Neural progenitor cell (in vitro differentiated cells): ENCODE data around the gene TIGD7. TPM values are rescaled to one million over a fixed set of nuclear protein-coding genes. Genes with fewer than 3 reads are reported as not detected.
"Not testable (repeated sequence)": the region's sequence is repeated elsewhere in the genome, so short reads cannot be mapped to it uniquely, and the experiment has no call there.

Experiments
- DNase-seq: peaks from one replicate; pipeline ENCODE4 v3.0.0-alpha.2; 2016; ENCODE audit warnings: low spot score
- H2AFZ ChIP-seq: fragments of 200-600 bp; sonication (generic); replicated peaks from 2 replicates; pipeline ENCODE4 v1.6.1; 2016; ENCODE audit warnings: antibody characterized with exemption
- H3F3A ChIP-seq: fragments of 200-600 bp; sonication (generic); 2 replicates; pipeline ENCODE4 v1.6.1; 2016; ENCODE audit warnings: antibody characterized with exemption, low read depth
- H3K27ac ChIP-seq: fragments of 200-600 bp; sonication (generic); 2 replicates; pipeline ENCODE4 v1.5.1; 2016; ENCODE audit warnings: mild to moderate bottlenecking
- H3K27me3 ChIP-seq: fragments of 200-600 bp; sonication (generic); 2 replicates; pipeline ENCODE4 v1.6.1; 2016; ENCODE audit warnings: mild to moderate bottlenecking, moderate library complexity
- H3K36me3 ChIP-seq: fragments of 200-600 bp; sonication (generic); 2 replicates; pipeline ENCODE4 v1.5.1; 2016
- H3K4me1 ChIP-seq: fragments of 200-600 bp; sonication (generic); 2 replicates; pipeline ENCODE4 v1.6.1; 2016; ENCODE audit warnings: mixed run types
- H3K4me2 ChIP-seq: fragments of 200-600 bp; sonication (generic); 2 replicates; pipeline ENCODE4 v1.6.1; 2016
- H3K4me3 ChIP-seq: fragments of 200-600 bp; sonication (generic); 2 replicates; pipeline ENCODE4 v1.5.1; 2016
- H3K79me2 ChIP-seq: fragments of 200-600 bp; sonication (generic); 2 replicates; pipeline ENCODE4 v1.6.1; 2016; ENCODE audit warnings: low read depth
- H3K9ac ChIP-seq: fragments of 200-600 bp; sonication (generic); 2 replicates; pipeline ENCODE4 v1.6.1; 2016
- H3K9me3 ChIP-seq: fragments of 200-600 bp; sonication (generic); 2 replicates; pipeline ENCODE4 v1.5.1; 2016; ENCODE audit warnings: low read depth
- H4K20me1 ChIP-seq: fragments of 200-600 bp; sonication (generic); 2 replicates; pipeline ENCODE4 v1.6.1; 2016; ENCODE audit warnings: low read depth
- H3K27ac Mint-ChIP-seq: 3 replicates; pipeline ENCODE4 v1.8.0; 2021; ENCODE audit warnings: mixed read lengths
- H3K27me3 Mint-ChIP-seq: 2 replicates; pipeline ENCODE4 v1.8.0; 2022; ENCODE audit warnings: low read depth, mild to moderate bottlenecking, inconsistent platforms, moderate library complexity, mixed read lengths; ENCODE audit not compliant: insufficient read depth
- H3K36me3 Mint-ChIP-seq: 3 replicates; pipeline ENCODE4 v1.8.0; 2021; ENCODE audit warnings: mixed read lengths
- H3K4me1 Mint-ChIP-seq: 3 replicates; pipeline ENCODE4 v1.8.0; 2021; ENCODE audit warnings: mixed read lengths
- H3K4me3 Mint-ChIP-seq: 3 replicates; pipeline ENCODE4 v1.8.0; 2021; ENCODE audit warnings: mild to moderate bottlenecking, moderate library complexity, mixed read lengths
- H3K9me3 Mint-ChIP-seq: 3 replicates; pipeline ENCODE4 v1.8.0; 2020; ENCODE audit warnings: mixed read lengths
- CTCF ChIP-seq: fragments of 200-600 bp; sonication (generic); IDR thresholded peaks from 2 replicates; pipeline ENCODE4 v1.5.1; 2017; ENCODE audit warnings: antibody characterized with exemption, mild to moderate bottlenecking
- EZH2 ChIP-seq: fragments of 200-600 bp; sonication (generic); IDR thresholded peaks from 2 replicates; pipeline ENCODE4 v1.6.1; 2017; ENCODE audit warnings: antibody characterized with exemption, mild to moderate bottlenecking, moderate library complexity
- EZH2phosphoT487 ChIP-seq: fragments of 200-600 bp; sonication (generic); IDR thresholded peaks from 2 replicates; pipeline ENCODE4 v1.6.1; 2017; ENCODE audit warnings: antibody characterized with exemption
- total RNA-seq: library from RNA; depleted of rRNA; stranded (reverse); fragments of >200 nt; gene quantifications from 2 replicates; pipeline ENCODE4 v1.2.3, GENCODE V29; 2015; ENCODE audit warnings: low replicate concordance

The TIGD7 gene
- total RNA-seq, 1 donor from 2014 or later: 10.6 TPM

GRCh38 chr16:3276679-3277078, 28.6 kb downstream of the TIGD7 start:
- Histone ChIP-seq H3F3A (peaks cover 4% of the 10 kb centered on the region), H3K36me3 (no peaks in the 10 kb centered on the region), H3K4me3 (no peak overlapping the region), H2AFZ (no peak overlapping the region), H3K27me3 (peaks cover 24% of the 10 kb centered on the region), H4K20me1 (no peaks in the 10 kb centered on the region), H3K79me2 (no peaks in the 10 kb centered on the region), H3K9ac (no peak overlapping the region), H3K4me2 (no peak overlapping the region), H3K9me3 (no peaks in the 10 kb centered on the region), H3K27ac (no peak overlapping the region), H3K4me1 (no peaks in the 10 kb centered on the region)
- TF ChIP-seq EZH2 (no peak), CTCF (no peak), EZH2phosphoT487 (no peak)
- Mint-ChIP-seq H3K9me3 (peaks cover 3% of the 10 kb centered on the region), H3K4me3 (no peak overlapping the region), H3K27ac (no peak overlapping the region), H3K4me1 (peaks cover 6% of the 10 kb centered on the region), H3K36me3 (no peaks in the 10 kb centered on the region), H3K27me3 (peaks cover 10% of the 10 kb centered on the region)
- DNase-seq: no peak

GRCh38 chr16:3274947-3275346, 30.3 kb downstream of the TIGD7 start:
- no peak for TF ChIP-seq EZH2phosphoT487
- no peak for TF ChIP-seq EZH2
- Mint-ChIP-seq H3K27me3 (peaks cover 6% of the 10 kb centered on the region), H3K36me3 (no peaks in the 10 kb centered on the region)

GRCh38 chr16:3274490-3274889, 30.7 kb downstream of the TIGD7 start:
- Mint-ChIP-seq H3K9me3 (peaks cover 5% of the 10 kb centered on the region), H3K4me1 (peaks cover 6% of the 10 kb centered on the region), H3K36me3 (no peaks in the 10 kb centered on the region), H3K27me3 (peaks cover 6% of the 10 kb centered on the region), H3K4me3 (no peak overlapping the region), H3K27ac (no peak overlapping the region)
- no peak overlapping the region for H3K9ac ChIP-seq
- H3K27me3 ChIP-seq: peaks cover 24% of the 10 kb centered on the region
- TF ChIP-seq CTCF (no peak), EZH2 (no peak), EZH2phosphoT487 (no peak)
- no peak overlapping the region for H3K4me2 ChIP-seq
- peak; percentile 7 for DNase-seq
- H3K9me3 ChIP-seq: no peaks in the 10 kb centered on the region
- H3F3A ChIP-seq: no peaks in the 10 kb centered on the region
- no peak overlapping the region for H3K27ac ChIP-seq
- H3K4me1 ChIP-seq: no peaks in the 10 kb centered on the region
- H3K79me2 ChIP-seq: no peaks in the 10 kb centered on the region
- no peaks in the 10 kb centered on the region for H3K36me3 ChIP-seq
- H3K4me3 ChIP-seq: no peak overlapping the region
- H2AFZ ChIP-seq: no peak overlapping the region
- no peaks in the 10 kb centered on the region for H4K20me1 ChIP-seq

More at GRCh38 chr16:3274947-3275346, 30.3 kb downstream of the TIGD7 start:
- no peaks in the 10 kb centered on the region for H3K9me3 ChIP-seq
- H3K9ac ChIP-seq: no peak overlapping the region
- no peak overlapping the region for H3K27ac ChIP-seq
- no peak overlapping the region for H3K4me2 ChIP-seq
- H3K27me3 ChIP-seq: peaks cover 24% of the 10 kb centered on the region
- H3K4me1 ChIP-seq: no peaks in the 10 kb centered on the region
- H3K79me2 ChIP-seq: no peaks in the 10 kb centered on the region
- Mint-ChIP-seq H3K27ac (no peak overlapping the region), H3K4me1 (peaks cover 6% of the 10 kb centered on the region), H3K4me3 (peak overlapping the region; percentile 24), H3K9me3 (peaks cover 5% of the 10 kb centered on the region)
- H2AFZ ChIP-seq: no peak overlapping the region
- no peaks in the 10 kb centered on the region for H4K20me1 ChIP-seq
- H3K36me3 ChIP-seq: no peaks in the 10 kb centered on the region
- H3K4me3 ChIP-seq: no peak overlapping the region
- DNase-seq: no peak
- no peaks in the 10 kb centered on the region for H3F3A ChIP-seq

- H3K4me3 Mint-ChIP-seq, H3K9me3 Mint-ChIP-seq, H3F3A ChIP-seq, H3K36me3 ChIP-seq, H3K27me3 ChIP-seq, H3K4me1 ChIP-seq, H3K36me3 Mint-ChIP-seq, H3K79me2 ChIP-seq, H3K27ac Mint-ChIP-seq, H3K9ac ChIP-seq, H3K4me3 ChIP-seq, H3K4me1 Mint-ChIP-seq, DNase-seq, H3K4me2 ChIP-seq, H3K27ac ChIP-seq, H3K9me3 ChIP-seq, H3K27me3 Mint-ChIP-seq, H2AFZ ChIP-seq, H4K20me1 ChIP-seq: not testable (repeated sequence)
Measured at GRCh38 chr16:3271281-3271680, 33.9 kb downstream of the TIGD7 start.

GRCh38 chr16:3270718-3271117, 34.5 kb downstream of the TIGD7 start:
- not testable (repeated sequence) for H3K36me3 Mint-ChIP-seq, H4K20me1 ChIP-seq, H2AFZ ChIP-seq, H3K4me3 Mint-ChIP-seq, DNase-seq, H3K36me3 ChIP-seq, H3K27me3 Mint-ChIP-seq, H3K9ac ChIP-seq, H3K4me3 ChIP-seq, H3K4me1 Mint-ChIP-seq, H3F3A ChIP-seq, H3K79me2 ChIP-seq, H3K4me2 ChIP-seq, H3K27ac Mint-ChIP-seq, H3K9me3 ChIP-seq, H3K9me3 Mint-ChIP-seq, H3K27ac ChIP-seq, H3K27me3 ChIP-seq, H3K4me1 ChIP-seq
